ENCODE data around the gene INAFM2. TPM values are rescaled to one million over a fixed set of nuclear protein-coding genes. Genes with fewer than 3 reads are reported as not detected.

INAFM2 gene
- total and polyA plus RNA-seq, 9 of the 15 experiments (the other 6 are each of a cell fraction or from before 2014, with no cell fraction given), result 11.8 to 43.1 (median 27.2) TPM

GRCh38 chr15:40282147-40282868 is 41.2 kb upstream of the INAFM2 start (continued):
- TF ChIP-seq, protein P1, sequence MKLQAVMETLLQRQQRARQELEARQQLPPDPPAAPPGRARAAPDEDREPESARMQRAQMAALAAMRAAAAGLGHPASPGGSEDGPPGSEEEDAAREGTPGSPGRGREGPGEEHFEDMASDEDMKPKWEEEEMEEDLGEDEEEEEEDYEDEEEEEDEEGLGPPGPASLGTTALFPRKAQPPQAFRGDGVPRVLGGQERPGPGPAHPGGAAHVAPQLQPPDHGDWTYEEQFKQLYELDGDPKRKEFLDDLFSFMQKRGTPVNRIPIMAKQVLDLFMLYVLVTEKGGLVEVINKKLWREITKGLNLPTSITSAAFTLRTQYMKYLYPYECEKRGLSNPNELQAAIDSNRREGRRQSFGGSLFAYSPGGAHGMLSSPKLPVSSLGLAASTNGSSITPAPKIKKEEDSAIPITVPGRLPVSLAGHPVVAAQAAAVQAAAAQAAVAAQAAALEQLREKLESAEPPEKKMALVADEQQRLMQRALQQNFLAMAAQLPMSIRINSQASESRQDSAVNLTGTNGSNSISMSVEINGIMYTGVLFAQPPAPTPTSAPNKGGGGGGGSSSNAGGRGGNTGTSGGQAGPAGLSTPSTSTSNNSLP (IDR thresholded peaks at IDR 0.05; ENCODE audit: borderline replicate concordance, low read depth, low read length), result no peak
- TF ChIP-seq BCOR (IDR thresholded peaks at IDR 0.05) (no peak), IFI16 (CRISPR knock-in tag; IDR thresholded peaks at IDR 0.05) (no peak), GTF2A2 (tag; IDR thresholded peaks at IDR 0.05) (no peak), HMG20B (CRISPR knock-in tag; IDR thresholded peaks at IDR 0.05) (no peak), THAP7 (CRISPR knock-in tag; IDR thresholded peaks at IDR 0.05) (no peak), ZFP30 (CRISPR knock-in tag; IDR thresholded peaks at IDR 0.05; ENCODE audit: borderline replicate concordance) (no peak), RAD21 (CRISPR knock-in tag; conservative IDR thresholded peaks at IDR 0.05 in 1 of 2, IDR thresholded peaks at IDR 0.05 in 1 of 2) (peak; percentile 43 to 51), TBL1XR1 (IDR thresholded peaks at IDR 0.05; ENCODE audit: low read length in 2 of 2) (no peak), ZNF316 (IDR thresholded peaks at IDR 0.05) (no peak), POLR3G (IDR thresholded peaks at IDR 0.05; ENCODE audit: extremely low read depth, insufficient read length, insufficient replicate concordance) (no peak), CBX5 (IDR thresholded peaks at IDR 0.05; ENCODE audit: borderline replicate concordance, low read depth) (no peak), AFF1 (IDR thresholded peaks at IDR 0.05; ENCODE audit: low read depth in 1 of 2, partially characterized antibody in 2 of 2) (no peak), ZNF707 (CRISPR knock-in tag; conservative IDR thresholded peaks at IDR 0.05) (no peak), NKRF (IDR thresholded peaks at IDR 0.05; ENCODE audit: borderline replicate concordance) (no peak), HDAC1 (IDR thresholded peaks at IDR 0.05) (peak in 1 of 2 experiments; percentile 18; a peak in 1 of 4 replicates), SPI1 (IDR thresholded peaks at IDR 0.05; ENCODE audit: borderline replicate concordance, low read depth, low read length) (no peak), NELFE (IDR thresholded peaks at IDR 0.05; ENCODE audit: insufficient read depth, insufficient read length) (no peak), MAFF (IDR thresholded peaks at IDR 0.05; ENCODE audit: low read length) (no peak)

Data from K562 (cell line).